WERI-Rb-1 (cell line): ENCODE data around the gene TCF3.
A peak's percentile ranks its signal among the peaks of the same experiment; 100 is the strongest.

Experiments
- DNase-seq: peaks from one replicate; pipeline ENCODE4 v3.0.0-alpha.2; 2020
- H3K27ac ChIP-seq: fragments of 250-450 bp; sonication (Bioruptor Pico); 2 replicates; pipeline ENCODE4 v1.5.1; 2020; ENCODE audit warnings: mild to moderate bottlenecking, moderate library complexity
- H3K27me3 ChIP-seq: fragments of 250-450 bp; sonication (Bioruptor Pico); 2 replicates; pipeline ENCODE4 v1.5.1; 2021; ENCODE audit warnings: mild to moderate bottlenecking, low read depth, moderate library complexity; ENCODE audit not compliant: insufficient read depth, severe bottlenecking
- H3K36me3 ChIP-seq: fragments of 250-450 bp; sonication (Bioruptor Pico); 2 replicates; pipeline ENCODE4 v1.5.1; 2020; ENCODE audit warnings: mild to moderate bottlenecking, moderate library complexity
- H3K4me3 ChIP-seq: 2 replicates; pipeline ENCODE4 v1.5.1; 2011; ENCODE audit warnings: low read depth, mild to moderate bottlenecking, control low read depth, low read length
- H3K9me3 ChIP-seq: fragments of 250-450 bp; sonication (Bioruptor Pico); 2 replicates; pipeline ENCODE4 v1.5.1; 2021; ENCODE audit warnings: mild to moderate bottlenecking, moderate library complexity; ENCODE audit not compliant: severe bottlenecking
- TF ChIP-seq, protein P1 (sequence below): IDR thresholded peaks from 2 replicates; pipeline ENCODE4 v1.5.1; 2011; ENCODE audit warnings: low read depth, mild to moderate bottlenecking, control low read depth, inconsistent platforms, low read length

The TCF3 gene

GRCh38 chr19:1574354-1575136 lies 77.9 kb downstream of the TCF3 start:
- Histone ChIP-seq H3K27ac (no peak overlapping the region; the same call in 1 of the 2 replicates), H3K27me3 (no peaks in the 10 kb centered on the region), H3K4me3 (no peak overlapping the region), H3K9me3 (no peaks in the 10 kb centered on the region), H3K36me3 (peaks cover 43% of the 10 kb centered on the region)
- DNase-seq = no peak
- TF ChIP-seq, protein P1, sequence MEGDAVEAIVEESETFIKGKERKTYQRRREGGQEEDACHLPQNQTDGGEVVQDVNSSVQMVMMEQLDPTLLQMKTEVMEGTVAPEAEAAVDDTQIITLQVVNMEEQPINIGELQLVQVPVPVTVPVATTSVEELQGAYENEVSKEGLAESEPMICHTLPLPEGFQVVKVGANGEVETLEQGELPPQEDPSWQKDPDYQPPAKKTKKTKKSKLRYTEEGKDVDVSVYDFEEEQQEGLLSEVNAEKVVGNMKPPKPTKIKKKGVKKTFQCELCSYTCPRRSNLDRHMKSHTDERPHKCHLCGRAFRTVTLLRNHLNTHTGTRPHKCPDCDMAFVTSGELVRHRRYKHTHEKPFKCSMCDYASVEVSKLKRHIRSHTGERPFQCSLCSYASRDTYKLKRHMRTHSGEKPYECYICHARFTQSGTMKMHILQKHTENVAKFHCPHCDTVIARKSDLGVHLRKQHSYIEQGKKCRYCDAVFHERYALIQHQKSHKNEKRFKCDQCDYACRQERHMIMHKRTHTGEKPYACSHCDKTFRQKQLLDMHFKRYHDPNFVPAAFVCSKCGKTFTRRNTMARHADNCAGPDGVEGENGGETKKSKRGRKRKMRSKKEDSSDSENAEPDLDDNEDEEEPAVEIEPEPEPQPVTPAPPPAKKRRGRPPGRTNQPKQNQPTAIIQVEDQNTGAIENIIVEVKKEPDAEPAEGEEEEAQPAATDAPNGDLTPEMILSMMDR = no peak

DNA sequence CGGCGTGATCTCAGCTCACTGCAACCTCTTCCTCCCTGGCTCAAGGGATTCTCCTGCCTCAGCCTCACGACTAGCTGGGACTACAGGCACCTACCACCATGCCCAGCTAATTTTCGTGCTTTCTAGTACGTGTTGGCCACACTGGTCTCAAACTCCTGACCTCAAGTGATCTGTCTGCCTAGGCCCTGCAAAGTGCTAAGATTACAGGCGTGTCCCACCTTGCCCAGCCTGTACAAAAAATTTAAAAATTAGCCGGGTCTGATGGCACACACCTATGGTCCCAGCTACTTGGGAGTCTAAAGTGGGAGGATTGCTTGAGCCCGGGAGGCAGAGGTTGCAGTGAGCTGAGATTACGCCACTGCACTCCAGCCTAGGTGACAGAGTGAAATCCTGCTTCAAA lies 79.6 kb downstream of the TCF3 start:
- TF ChIP-seq, protein P1 = no peak
- Histone ChIP-seq H3K9me3 (peaks cover 8% of the 10 kb centered on the region), H3K4me3 (no peak overlapping the region), H3K27me3 (no peaks in the 10 kb centered on the region), H3K27ac (peak overlapping the region; percentile 52), H3K36me3 (peaks cover 29% of the 10 kb centered on the region)
- DNase-seq = no peak

DNA sequence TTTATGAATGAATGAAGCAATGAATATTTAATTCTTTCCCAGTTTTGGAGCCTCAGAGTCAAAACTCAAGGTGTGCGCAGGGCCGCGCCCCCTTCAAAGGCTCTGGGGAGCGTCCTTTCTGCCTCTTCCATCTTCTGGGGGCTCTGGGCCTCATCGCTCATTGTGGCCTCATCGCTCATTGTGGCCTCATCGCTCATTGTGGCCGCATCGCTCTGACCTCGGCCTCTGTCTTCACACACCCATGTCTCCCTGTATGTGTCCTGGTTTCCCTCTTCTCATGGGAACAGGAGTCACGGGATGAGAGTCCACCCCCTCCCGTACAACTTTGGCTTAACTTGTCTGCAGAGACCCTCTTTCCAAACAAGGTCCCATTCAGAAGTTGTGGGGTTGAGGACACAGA lies 81.1 kb downstream of the TCF3 start:
- H3K27ac ChIP-seq = no peak overlapping the region
- no peaks in the 10 kb centered on the region for H3K27me3 ChIP-seq
- TF ChIP-seq, protein P1 = no peak
- H3K4me3 ChIP-seq = no peak overlapping the region
- peaks cover 8% of the 10 kb centered on the region for H3K9me3 ChIP-seq
- H3K36me3 ChIP-seq = peaks cover 20% of the 10 kb centered on the region
- no peak for DNase-seq

GRCh38 chr19:1570836-1571235 lies 81.6 kb downstream of the TCF3 start:
- no peak overlapping the region for H3K27ac ChIP-seq
- peaks cover 8% of the 10 kb centered on the region for H3K9me3 ChIP-seq
- no peak overlapping the region for H3K4me3 ChIP-seq
- TF ChIP-seq, protein P1 = no peak
- DNase-seq = no peak
- H3K27me3 ChIP-seq = no peaks in the 10 kb centered on the region
- H3K36me3 ChIP-seq = peaks cover 20% of the 10 kb centered on the region

DNA sequence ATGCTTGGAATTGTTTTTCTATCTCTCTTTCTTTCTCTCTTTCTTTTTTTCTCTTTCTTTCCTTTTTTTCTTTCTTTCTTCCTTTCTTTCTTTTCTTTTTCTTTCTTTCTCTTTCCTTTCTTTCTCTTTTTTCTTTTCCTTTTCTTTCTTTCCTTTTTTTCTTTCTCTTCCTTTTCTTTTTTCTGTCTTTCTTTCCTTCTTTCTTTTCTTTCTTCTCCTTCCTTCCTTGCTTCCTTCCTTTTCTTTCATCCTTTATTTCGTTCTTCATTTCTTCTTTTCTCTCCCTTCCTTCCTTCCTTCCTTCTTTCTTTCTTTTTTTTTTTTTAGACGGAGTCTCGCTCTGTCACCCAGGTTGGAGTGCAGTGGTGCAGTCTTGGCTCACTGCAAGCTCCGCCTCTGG lies 82.4 kb downstream of the TCF3 start:
- peaks cover 8% of the 10 kb centered on the region for H3K9me3 ChIP-seq
- TF ChIP-seq, protein P1 = no peak
- no peaks in the 10 kb centered on the region for H3K27me3 ChIP-seq
- no peak for DNase-seq
- peaks cover 22% of the 10 kb centered on the region for H3K36me3 ChIP-seq
- no peak overlapping the region for H3K4me3 ChIP-seq
- no peak overlapping the region for H3K27ac ChIP-seq
